Mononuclear cell (primary cell): ENCODE data around the gene SIRPA. TPM values are rescaled to one million over a fixed set of nuclear protein-coding genes. Genes with fewer than 3 reads are reported as not detected.

Source experiments
- H3K27me3 ChIP-seq: 2 replicates; pipeline ENCODE4 v1.6.0; 2011; ENCODE audit warnings: low read length, control low read depth; ENCODE audit not compliant: insufficient read depth
- H3K4me1 ChIP-seq: 2 replicates; pipeline ENCODE4 v1.5.1; 2011; ENCODE audit warnings: mild to moderate bottlenecking, low read length, control low read depth; ENCODE audit not compliant: insufficient read depth
- H3K4me3 ChIP-seq: 2 replicates; pipeline ENCODE4 v1.5.1; 2011; ENCODE audit warnings: mild to moderate bottlenecking, low read length, moderate library complexity
- H3K9me3 ChIP-seq: 2 replicates; pipeline ENCODE4 v1.5.1; 2011; ENCODE audit warnings: low read depth, mild to moderate bottlenecking, control low read depth, low read length
- total RNA-seq: library from RNA; depleted of rRNA; stranded (reverse); fragments of >200 nt; gene quantifications from one replicate; pipeline ENCODE4 v1.2.3, GENCODE V29; 2012

The SIRPA gene
- total RNA-seq, 1 donor = 23.6 TPM

GRCh38 chr20:1965520-1966351 lies 70.5 kb downstream of the SIRPA start:
- H3K4me3 ChIP-seq = no peak overlapping the region

GRCh38 chr20:1968964-1969363 lies 73.8 kb downstream of the SIRPA start:
- Histone ChIP-seq H3K4me1 (peaks cover 28% of the 10 kb centered on the region), H3K4me3 (no peak overlapping the region), H3K9me3 (no peaks in the 10 kb centered on the region), H3K27me3 (no peaks in the 10 kb centered on the region)

More at GRCh38 chr20:1965520-1966351, 70.5 kb downstream of the SIRPA start:
- Histone ChIP-seq H3K4me1 (peaks cover 33% of the 10 kb centered on the region), H3K27me3 (no peaks in the 10 kb centered on the region), H3K9me3 (no peaks in the 10 kb centered on the region)

GRCh38 chr20:1971893-1972586 lies 76.8 kb downstream of the SIRPA start:
- Histone ChIP-seq H3K4me3 (no peak overlapping the region), H3K27me3 (peaks cover 4% of the 10 kb centered on the region), H3K9me3 (no peaks in the 10 kb centered on the region), H3K4me1 (no peaks in the 10 kb centered on the region)

- no peak overlapping the region for H3K4me3 ChIP-seq
- no peaks in the 10 kb centered on the region for H3K4me1 ChIP-seq
- peaks cover 14% of the 10 kb centered on the region for H3K27me3 ChIP-seq
- no peaks in the 10 kb centered on the region for H3K9me3 ChIP-seq
Measured at GRCh38 chr20:1973601-1974440, 78.6 kb downstream of the SIRPA start.

- no peaks in the 10 kb centered on the region for H3K4me1 ChIP-seq
- peaks cover 22% of the 10 kb centered on the region for H3K27me3 ChIP-seq
- H3K4me3 ChIP-seq = no peak overlapping the region
- no peaks in the 10 kb centered on the region for H3K9me3 ChIP-seq
Measured at GRCh38 chr20:1975291-1975690, 80.1 kb downstream of the SIRPA start.

- no peaks in the 10 kb centered on the region for H3K9me3 ChIP-seq
- no peaks in the 10 kb centered on the region for H3K4me1 ChIP-seq
- H3K4me3 ChIP-seq = no peak overlapping the region
- H3K27me3 ChIP-seq = peaks cover 22% of the 10 kb centered on the region
Measured at GRCh38 chr20:1979106-1979778, 84.0 kb downstream of the SIRPA start.

- H3K4me3 ChIP-seq = no peak overlapping the region
- peaks cover 20% of the 10 kb centered on the region for H3K27me3 ChIP-seq
- no peaks in the 10 kb centered on the region for H3K4me1 ChIP-seq
- no peaks in the 10 kb centered on the region for H3K9me3 ChIP-seq
Measured at GRCh38 chr20:1982686-1983085, 87.5 kb downstream of the SIRPA start.

- no peak overlapping the region for H3K4me3 ChIP-seq
- H3K27me3 ChIP-seq = peaks cover 15% of the 10 kb centered on the region
- H3K4me1 ChIP-seq = no peaks in the 10 kb centered on the region
- H3K9me3 ChIP-seq = no peaks in the 10 kb centered on the region
Measured at GRCh38 chr20:1983301-1983700, 88.1 kb downstream of the SIRPA start.

GRCh38 chr20:1987826-1988225 lies 92.6 kb downstream of the SIRPA start:
- Histone ChIP-seq H3K4me1 (no peaks in the 10 kb centered on the region), H3K4me3 (no peak overlapping the region), H3K27me3 (peaks cover 9% of the 10 kb centered on the region), H3K9me3 (no peaks in the 10 kb centered on the region)

Other genes with a start within 250 kb of the SIRPA start
- 6.8 TPM for gene SIRPG, start 237.6 kb upstream of the SIRPA start, total RNA-seq
- 0.10 TPM for gene PDYN, start 98.7 kb downstream of the SIRPA start, total RNA-seq
- 30.2 TPM for gene STK35, start 206.4 kb downstream of the SIRPA start, total RNA-seq